ENCODE measurements around the gene GPSM3. TPM values are rescaled to one million over a fixed set of nuclear protein-coding genes. Genes with fewer than 3 reads are reported as not detected.

GPSM3 gene
- total and polyA plus RNA-seq, 2 experiments from 2014 or later, result 4.7 to 5.9 TPM

GRCh38 chr6:32191696-32192607 is 491 bp downstream of the GPSM3 start:
- Histone ChIP-seq H3K9me2 (ENCODE audit: insufficient read depth) (no peaks in the 10 kb centered on the region), H3K36me3 (ENCODE audit: insufficient read depth) (peaks cover 3% of the 10 kb centered on the region; the same call in 1 of the 2 replicates), H3K4me2 (peak overlapping the region; percentile 78), H3K4me3 (peak overlapping the region; percentile 43; the same call in 1 of the 2 replicates), H2AFZ (no peak overlapping the region), H3K79me2 (replicated peaks; ENCODE audit: insufficient read depth) (peaks cover 12% of the 10 kb centered on the region), H3K27me3 (ENCODE audit: insufficient read depth) (no peaks in the 10 kb centered on the region), H4K20me1 (replicated peaks; ENCODE audit: insufficient read depth) (no peaks in the 10 kb centered on the region), H3F3A (replicated peaks; ENCODE audit: low read depth) (peaks cover 16% of the 10 kb centered on the region), H3K4me1 (ENCODE audit: insufficient read depth) (peaks cover 53% of the 10 kb centered on the region), H3K27ac (ENCODE audit: low read depth) (no peak overlapping the region)
- DNase-seq (ENCODE audit: low spot score) (no peak), ATAC-seq (no peak)
- H3K36me3 Mint-ChIP-seq (ENCODE audit: low read depth), result peaks cover 21% of the 10 kb centered on the region
- H3K4me3 Mint-ChIP-seq, result peak overlapping the region; percentile 48
- H3K27me3 Mint-ChIP-seq (ENCODE audit: insufficient read depth, low read depth, poor library complexity), result peaks cover 32% of the 10 kb centered on the region
- peak overlapping the region; percentile 78 for H3K27ac Mint-ChIP-seq
- TF ChIP-seq STAT1 (IDR thresholded peaks at IDR 0.05; ENCODE audit: unreplicated experiment), result no peak
- TF ChIP-seq POLR2AphosphoS5 (IDR thresholded peaks at IDR 0.05; ENCODE audit: low read depth), result no peak
- TF ChIP-seq EZH2 (IDR thresholded peaks at IDR 0.05; ENCODE audit: low read depth, unreplicated experiment), result no peak
- TF ChIP-seq CTCF (conservative IDR thresholded peaks at IDR 0.05; ENCODE audit: low read depth in 2 of 2), result no peak
- no peak for TF ChIP-seq ETS1 (IDR thresholded peaks at IDR 0.05)
- no peak for TF ChIP-seq JUNB (IDR thresholded peaks at IDR 0.05; ENCODE audit: unreplicated experiment)
- no peak for TF ChIP-seq ZNF462 (CRISPR knock-in tag; IDR thresholded peaks at IDR 0.05)
- H3K4me1 Mint-ChIP-seq, result peaks cover 64% of the 10 kb centered on the region
- no peaks in the 10 kb centered on the region; the same call in 2 of the 3 replicates for H3K9me3 Mint-ChIP-seq
